Brain microvascular endothelial cell (primary cell): ENCODE measurements around the gene TPRG1.
A peak's percentile ranks its signal among the peaks of the same experiment; 100 is the strongest.

Experiments
- DNase-seq: peaks from one replicate; pipeline ENCODE4 v3.0.0-alpha.2; 2020
- H3K27ac ChIP-seq: fragments of 250-450 bp; sonication (Bioruptor Pico); 2 replicates; pipeline ENCODE4 v1.5.1; 2020; ENCODE audit warnings: mild to moderate bottlenecking, moderate library complexity
- H3K27me3 ChIP-seq: fragments of 250-450 bp; sonication (Bioruptor Pico); replicated peaks from 2 replicates; pipeline ENCODE4 v1.5.1; 2020; ENCODE audit warnings: mild to moderate bottlenecking
- H3K36me3 ChIP-seq: fragments of 250-450 bp; sonication (Bioruptor Pico); replicated peaks from 2 replicates; pipeline ENCODE4 v1.5.1; 2020; ENCODE audit warnings: mild to moderate bottlenecking
- H3K4me3 ChIP-seq: 2 replicates; pipeline ENCODE4 v1.5.1; 2011; ENCODE audit warnings: low read depth, mild to moderate bottlenecking, control low read depth, low read length, moderate library complexity
- CTCF ChIP-seq: IDR thresholded peaks from 2 replicates; pipeline ENCODE4 v1.5.1; 2011; ENCODE audit warnings: low read depth, mild to moderate bottlenecking, moderate library complexity, low read length, control low read depth, inconsistent platforms; ENCODE audit errors: missing control alignments
- in situ Hi-C: cut with HindIII; loops from 2 replicates; pipeline ENCODE4 v1.10.0; 2017; ENCODE audit warnings: low sequenced_read_pairs, low pct_ligation_motif_present

The TPRG1 gene

GRCh38 chr3:189143321-189143720 is 28.4 kb upstream of the TPRG1 start:
- peak; percentile 4 for DNase-seq
- no peak for TF ChIP-seq CTCF
- in situ Hi-C loops: no loop called here
- no peaks in the 10 kb centered on the region for H3K27me3 ChIP-seq
- no peak overlapping the region for H3K27ac ChIP-seq
- H3K4me3 ChIP-seq: no peak overlapping the region
- no peaks in the 10 kb centered on the region for H3K36me3 ChIP-seq

- Histone ChIP-seq H3K27ac (no peak overlapping the region), H3K4me3 (no peak overlapping the region), H3K36me3 (no peaks in the 10 kb centered on the region), H3K27me3 (no peaks in the 10 kb centered on the region)
- no peak for DNase-seq
- in situ Hi-C loops: no loop called here
- TF ChIP-seq CTCF: no peak
Measured at GRCh38 chr3:189143771-189144170, 28.0 kb upstream of the TPRG1 start.

GRCh38 chr3:189144645-189145044 is 27.1 kb upstream of the TPRG1 start:
- Histone ChIP-seq H3K27me3 (no peaks in the 10 kb centered on the region), H3K4me3 (no peak overlapping the region), H3K36me3 (no peaks in the 10 kb centered on the region), H3K27ac (no peak overlapping the region)
- DNase-seq: no peak
- in situ Hi-C loops: no loop called here
- TF ChIP-seq CTCF: peak; percentile 10

GRCh38 chr3:189146848-189147247 is 24.9 kb upstream of the TPRG1 start:
- no peak for TF ChIP-seq CTCF
- H3K4me3 ChIP-seq: no peak overlapping the region
- no peaks in the 10 kb centered on the region for H3K27me3 ChIP-seq
- H3K27ac ChIP-seq: no peak overlapping the region
- DNase-seq: no peak
- in situ Hi-C loops: no loop called here
- no peaks in the 10 kb centered on the region for H3K36me3 ChIP-seq

- in situ Hi-C loops: no loop called here
- peak; percentile 54 for DNase-seq
- peak; percentile 81 for TF ChIP-seq CTCF
- H3K36me3 ChIP-seq: no peaks in the 10 kb centered on the region
- H3K27ac ChIP-seq: no peak overlapping the region
- no peaks in the 10 kb centered on the region for H3K27me3 ChIP-seq
- H3K4me3 ChIP-seq: no peak overlapping the region
Measured at GRCh38 chr3:189148081-189148507, 23.7 kb upstream of the TPRG1 start.

GRCh38 chr3:189149203-189149602 is 22.6 kb upstream of the TPRG1 start:
- Histone ChIP-seq H3K4me3 (no peak overlapping the region), H3K36me3 (no peaks in the 10 kb centered on the region), H3K27ac (no peak overlapping the region), H3K27me3 (no peaks in the 10 kb centered on the region)
- no peak for TF ChIP-seq CTCF
- no peak for DNase-seq
- in situ Hi-C loops: no loop called here
